T-helper 1 cell treated with Interleukin-12 subunit alpha and Interleukin-12 subunit beta and Interleukin-4 antibody, amounts not matched to agents 30 ng/mL and 1 ng/mL, for 36 hours (primary cell): ENCODE measurements around the gene SGK1. TPM values are rescaled to one million over a fixed set of nuclear protein-coding genes. Genes with fewer than 3 reads are reported as not detected.
"Not testable (repeated sequence)": the region's sequence is repeated elsewhere in the genome, so short reads cannot be mapped to it uniquely, and the experiment has no call there.

Source experiments
- intact Hi-C: fragments of 100-400 bp; cut with micrococcal nuclease; formaldehyde crosslinking; loops from one replicate; pipeline ENCODE4 v1.15.1; 2024
- total RNA-seq: library from RNA; stranded (reverse); gene quantifications from 2 replicates; pipeline ENCODE4 v1.2.3, GENCODE V29; 2022

The SGK1 gene
- total RNA-seq, 1 donor from 2014 or later: 45.3 TPM

DNA sequence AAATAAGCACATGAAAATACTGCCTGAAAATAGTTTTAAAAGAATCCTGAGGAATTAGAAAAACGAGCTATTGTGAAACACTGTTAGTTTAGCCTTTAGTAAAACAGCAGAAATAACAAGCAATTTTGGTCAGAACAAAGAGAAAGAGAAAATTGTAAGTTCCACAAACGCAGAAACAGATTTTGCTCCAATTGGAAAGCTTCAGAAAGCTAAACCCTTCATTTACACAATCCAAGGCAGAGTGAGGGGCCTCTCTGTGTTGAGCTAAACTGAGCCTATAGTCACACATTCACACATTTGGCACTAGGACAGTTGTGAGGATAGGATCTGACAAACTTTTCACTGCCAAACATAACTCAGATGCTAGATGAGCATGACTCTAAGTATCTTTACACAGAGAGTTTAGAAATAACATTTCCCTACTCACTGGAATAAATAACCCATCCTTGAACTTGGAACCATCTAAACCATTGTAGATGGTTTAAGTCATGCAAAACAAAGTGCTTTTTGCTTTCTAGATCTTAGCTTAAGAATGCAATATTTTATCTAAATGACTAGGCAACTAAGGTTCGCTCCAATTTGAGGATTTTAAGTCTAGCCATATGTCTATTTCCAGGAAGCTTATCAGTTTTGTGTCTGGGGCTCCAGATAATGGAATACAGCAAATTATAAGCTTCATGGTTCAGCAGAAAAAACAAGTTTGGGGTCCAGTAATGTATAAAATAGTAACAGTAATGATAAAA is 122.6 kb downstream of the SGK1 start:
- intact Hi-C loops: no loop called here

DNA sequence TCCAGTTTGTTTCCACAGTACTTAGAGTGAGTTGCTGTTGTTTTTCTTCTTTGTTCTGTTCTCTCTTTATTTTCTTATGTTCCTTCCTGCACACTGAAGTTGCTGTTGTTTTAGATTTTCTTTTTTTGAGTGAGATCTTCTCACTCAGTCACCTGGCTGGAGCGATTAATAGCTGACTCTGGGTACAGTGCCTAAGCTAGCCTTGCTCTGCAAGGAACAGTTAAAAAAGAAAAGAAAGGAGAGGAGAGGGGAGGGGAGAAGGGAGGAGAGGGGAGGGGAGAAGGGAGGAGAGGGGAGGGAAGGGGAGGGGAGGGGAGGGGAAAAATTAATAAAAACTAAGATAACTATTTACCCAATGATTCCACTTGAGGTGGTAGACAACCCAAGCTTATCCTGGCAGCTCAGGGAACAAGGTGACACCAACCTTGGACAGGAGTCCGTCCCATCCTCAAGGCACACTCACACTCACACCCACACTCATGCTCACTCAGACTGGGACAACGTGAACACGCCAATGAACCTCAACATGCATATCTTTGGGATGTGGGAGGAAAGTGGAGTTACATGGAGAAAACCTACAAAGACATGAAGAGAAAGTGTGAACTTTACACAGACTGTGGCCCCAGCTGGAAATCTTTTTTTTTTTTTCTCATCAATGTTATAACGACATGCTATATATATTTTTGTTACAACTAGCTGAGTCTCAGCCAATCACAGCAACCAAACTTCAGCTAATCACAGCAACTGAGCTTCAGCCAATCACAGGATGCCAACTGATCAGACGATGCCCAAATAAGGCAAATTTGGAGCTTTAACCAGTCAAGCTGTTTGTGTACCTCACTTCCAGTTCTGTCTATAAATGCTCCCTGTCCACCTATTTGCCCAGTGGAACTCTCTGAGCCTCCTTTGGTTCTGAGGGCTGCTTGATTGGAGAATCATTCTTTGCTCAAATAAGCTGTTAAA is 124.1 kb downstream of the SGK1 start:
- intact Hi-C loops: no loop called here

DNA sequence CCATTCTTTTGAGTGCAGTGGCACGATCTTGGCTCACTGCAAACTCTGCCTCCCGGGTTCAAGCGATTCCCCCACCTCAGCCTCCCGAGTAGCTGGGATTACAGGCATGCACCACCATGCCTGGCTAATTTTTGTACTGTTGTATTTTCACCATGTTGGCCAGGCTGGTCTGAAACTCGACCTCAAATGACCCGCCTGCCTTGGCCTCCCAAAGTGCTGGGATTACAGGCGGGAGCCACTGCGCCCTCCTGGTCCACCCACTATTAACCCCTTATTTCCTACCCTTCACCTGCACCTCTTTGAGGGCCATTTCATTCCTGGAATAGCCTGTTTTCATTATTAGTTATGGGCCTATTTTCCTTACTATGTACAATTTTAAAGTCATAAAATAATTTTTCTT is 125.3 kb downstream of the SGK1 start:
- intact Hi-C loops: not testable (repeated sequence)

DNA sequence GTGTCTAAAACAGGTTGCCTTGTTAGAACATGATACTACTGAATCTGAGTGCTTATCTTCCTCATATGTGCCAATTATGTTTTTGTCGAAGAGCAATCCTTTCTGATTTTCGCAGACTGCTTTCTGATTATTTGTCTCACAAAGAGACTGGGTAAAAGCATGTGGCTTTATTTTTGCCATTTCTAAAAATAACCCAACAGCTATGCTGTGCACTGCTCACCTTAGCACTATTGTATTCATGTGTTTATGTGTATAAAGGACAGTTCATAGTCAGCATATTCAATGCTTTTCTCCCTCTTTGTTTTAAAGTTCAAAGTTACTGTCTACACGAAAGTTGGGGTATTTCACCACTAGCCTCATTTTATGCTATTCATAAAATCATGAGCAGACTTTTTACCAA is 127.0 kb downstream of the SGK1 start:
- intact Hi-C loops: no loop called here

DNA sequence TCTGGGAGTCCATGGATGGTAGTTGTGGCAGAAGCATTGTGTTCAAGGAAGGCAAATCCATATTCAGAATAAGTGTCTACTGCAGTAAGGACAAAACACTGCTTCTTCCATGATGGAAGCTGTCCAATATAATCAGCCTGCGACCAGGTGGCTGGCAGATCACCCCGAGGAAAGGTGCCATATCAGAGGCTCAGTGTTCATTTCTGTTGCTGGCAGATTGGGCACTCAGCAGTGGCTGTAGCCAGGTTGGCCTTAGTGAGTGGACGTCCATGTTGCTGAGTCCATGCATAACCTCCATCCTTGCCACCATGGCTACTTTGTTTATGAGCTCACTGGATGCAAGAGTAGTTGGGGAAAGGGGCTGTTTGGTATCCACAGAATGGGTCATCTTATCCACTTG is 130.2 kb downstream of the SGK1 start:
- intact Hi-C loops: no loop called here

DNA sequence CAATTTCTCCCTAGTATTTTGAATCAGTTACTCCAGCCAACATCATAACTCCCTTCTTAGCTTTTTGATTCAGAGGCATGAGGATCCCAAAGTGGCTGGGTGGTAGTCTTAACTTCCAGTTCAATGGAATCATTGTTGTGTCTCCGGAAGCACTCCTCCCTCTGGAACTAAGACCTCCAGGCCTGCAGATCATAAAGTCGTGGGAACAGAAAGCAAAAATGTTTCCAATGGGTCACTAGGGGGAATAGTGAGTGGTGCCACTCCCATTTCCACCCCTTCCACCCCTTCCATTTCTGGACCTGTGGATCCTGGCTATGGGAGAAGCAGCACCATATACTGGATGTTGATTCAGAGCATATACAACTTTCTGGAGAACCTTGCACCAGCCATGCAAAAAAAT is 130.8 kb downstream of the SGK1 start:
- intact Hi-C loops: no loop called here

DNA sequence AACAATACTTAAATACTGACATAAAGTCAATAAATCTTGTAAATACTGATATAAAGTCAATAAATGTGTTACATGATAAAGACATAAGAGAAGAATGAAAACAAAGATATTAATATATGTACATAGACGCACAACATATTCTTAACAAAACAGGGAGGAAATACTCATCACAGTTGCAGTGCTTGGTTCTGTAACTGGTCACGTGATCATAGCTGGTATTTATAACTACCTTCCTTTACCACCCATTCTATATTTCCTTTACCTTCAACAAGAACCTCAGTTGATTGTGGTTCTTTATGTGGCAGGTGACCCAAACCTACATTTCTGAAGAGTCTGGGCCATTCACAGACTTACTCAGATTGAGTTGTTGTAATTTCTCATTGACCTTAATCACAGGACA is 131.6 kb downstream of the SGK1 start:
- intact Hi-C loops: no loop called here

DNA sequence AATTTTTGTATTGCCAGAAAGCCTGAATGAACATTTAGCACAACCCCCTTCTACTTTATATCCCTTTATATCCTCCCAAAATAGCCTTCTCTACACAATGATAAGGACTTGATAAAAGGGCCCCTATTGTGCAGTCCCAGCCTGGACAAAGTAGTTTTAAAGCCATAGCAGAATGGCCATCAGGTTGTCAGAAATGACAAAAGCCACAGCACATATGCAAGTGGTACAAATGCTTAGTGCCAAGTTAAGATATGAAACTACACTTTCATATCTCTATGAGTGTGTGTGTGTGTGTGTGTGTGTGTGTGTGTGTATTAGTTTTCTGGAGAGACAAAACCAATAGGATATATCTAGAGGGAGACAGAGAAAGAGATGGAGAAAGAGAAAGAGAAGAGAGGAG is 132.6 kb downstream of the SGK1 start:
- intact Hi-C loops: no loop called here

DNA sequence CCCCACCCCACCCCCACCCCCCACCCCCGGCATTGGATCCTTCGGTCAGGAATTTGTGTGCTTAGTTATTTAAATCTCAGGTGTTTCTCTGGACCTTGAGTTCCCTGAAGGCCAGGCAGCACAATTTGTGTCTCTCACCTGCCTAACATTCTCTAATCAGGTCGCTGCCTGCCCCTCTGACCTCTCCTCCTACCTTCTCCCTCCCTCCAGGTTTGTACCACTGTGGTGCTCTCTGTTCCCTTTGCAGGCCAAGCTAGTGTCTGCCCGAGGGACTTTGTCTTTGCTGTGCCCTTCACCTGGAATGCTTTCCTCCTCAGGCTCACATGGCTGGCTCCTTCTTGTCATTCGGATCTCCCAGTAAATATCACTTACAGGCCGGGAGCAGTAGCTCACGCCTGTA is 134.1 kb downstream of the SGK1 start:
- intact Hi-C loops: no loop called here

DNA sequence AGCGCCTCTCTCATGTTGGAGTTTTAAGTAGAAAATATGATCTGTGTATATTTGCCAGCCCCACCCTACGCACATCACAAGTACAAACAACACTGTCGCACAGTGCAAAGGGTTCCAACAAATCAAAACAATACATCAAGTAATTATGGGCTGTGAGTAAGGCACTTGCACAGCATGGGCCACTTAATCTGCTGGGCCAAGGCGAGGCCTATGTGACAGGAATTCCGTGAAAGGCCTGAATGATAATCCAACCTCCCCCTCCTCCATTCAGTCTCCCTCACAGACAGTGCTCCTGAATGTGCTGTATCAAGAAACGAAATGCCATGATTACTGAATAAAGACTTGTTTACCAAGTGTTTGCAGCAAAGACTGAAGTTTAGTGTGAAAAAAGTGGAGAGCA is 135.4 kb downstream of the SGK1 start:
- intact Hi-C loops: no loop called here

DNA sequence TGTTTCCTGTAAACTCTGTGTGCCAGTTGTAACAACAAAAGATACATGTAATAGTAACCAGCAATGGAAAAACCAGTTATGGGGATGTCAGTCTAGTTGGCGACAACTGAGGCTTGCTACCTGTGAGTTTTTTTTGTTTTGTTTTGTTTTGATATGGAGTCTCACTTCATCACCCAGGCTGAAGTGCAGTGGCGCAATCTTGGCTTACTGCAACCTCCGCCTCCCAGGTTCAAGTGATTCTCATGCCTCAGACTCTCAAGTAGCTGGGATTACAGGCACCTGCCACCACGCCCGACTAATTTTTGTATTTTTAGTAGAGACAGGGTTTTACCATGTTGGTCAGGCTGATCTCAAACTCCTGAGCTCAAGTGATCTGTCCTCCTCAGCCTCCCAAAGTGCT is 136.2 kb downstream of the SGK1 start:
- intact Hi-C loops: not testable (repeated sequence)

DNA sequence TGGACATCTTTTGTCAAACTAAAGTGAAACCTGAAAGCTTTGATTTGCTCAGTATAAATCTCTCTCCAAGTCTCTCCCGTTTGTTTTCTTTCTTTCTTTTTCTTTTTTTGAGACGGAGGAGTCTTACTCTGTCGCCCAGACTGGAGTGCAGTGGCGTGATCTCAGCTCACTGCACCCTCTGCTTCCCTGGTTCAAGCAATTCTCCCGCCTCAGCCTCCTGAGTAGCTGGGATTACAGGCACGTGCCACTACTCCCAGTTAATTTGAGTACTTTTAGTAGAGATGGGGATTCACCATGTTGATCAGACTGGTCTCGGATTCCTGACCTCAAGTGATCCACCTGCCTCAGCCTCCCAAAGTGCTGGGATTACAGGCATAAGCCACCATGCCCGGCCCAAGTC is 136.7 kb downstream of the SGK1 start:
- intact Hi-C loops: not testable (repeated sequence)

DNA sequence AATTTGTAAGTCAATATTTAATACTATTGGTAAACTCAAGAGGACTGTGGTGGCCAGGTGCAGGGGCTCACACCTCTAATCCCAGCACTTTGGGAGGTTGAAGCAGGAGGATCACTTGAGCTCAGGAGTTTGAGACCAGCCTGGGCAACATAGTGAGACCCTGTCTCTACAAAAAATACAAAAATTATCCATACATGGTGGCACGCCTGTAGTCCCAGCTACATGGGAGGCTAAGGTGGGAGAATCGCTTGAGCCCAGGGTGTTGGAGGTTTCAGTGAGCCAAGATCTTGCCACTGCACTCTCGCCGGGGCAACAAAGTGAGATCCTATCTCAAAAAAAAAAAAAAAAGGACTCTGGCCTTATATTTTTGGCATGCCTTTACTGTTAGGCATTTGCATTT is 137.4 kb downstream of the SGK1 start:
- intact Hi-C loops: not testable (repeated sequence)

DNA sequence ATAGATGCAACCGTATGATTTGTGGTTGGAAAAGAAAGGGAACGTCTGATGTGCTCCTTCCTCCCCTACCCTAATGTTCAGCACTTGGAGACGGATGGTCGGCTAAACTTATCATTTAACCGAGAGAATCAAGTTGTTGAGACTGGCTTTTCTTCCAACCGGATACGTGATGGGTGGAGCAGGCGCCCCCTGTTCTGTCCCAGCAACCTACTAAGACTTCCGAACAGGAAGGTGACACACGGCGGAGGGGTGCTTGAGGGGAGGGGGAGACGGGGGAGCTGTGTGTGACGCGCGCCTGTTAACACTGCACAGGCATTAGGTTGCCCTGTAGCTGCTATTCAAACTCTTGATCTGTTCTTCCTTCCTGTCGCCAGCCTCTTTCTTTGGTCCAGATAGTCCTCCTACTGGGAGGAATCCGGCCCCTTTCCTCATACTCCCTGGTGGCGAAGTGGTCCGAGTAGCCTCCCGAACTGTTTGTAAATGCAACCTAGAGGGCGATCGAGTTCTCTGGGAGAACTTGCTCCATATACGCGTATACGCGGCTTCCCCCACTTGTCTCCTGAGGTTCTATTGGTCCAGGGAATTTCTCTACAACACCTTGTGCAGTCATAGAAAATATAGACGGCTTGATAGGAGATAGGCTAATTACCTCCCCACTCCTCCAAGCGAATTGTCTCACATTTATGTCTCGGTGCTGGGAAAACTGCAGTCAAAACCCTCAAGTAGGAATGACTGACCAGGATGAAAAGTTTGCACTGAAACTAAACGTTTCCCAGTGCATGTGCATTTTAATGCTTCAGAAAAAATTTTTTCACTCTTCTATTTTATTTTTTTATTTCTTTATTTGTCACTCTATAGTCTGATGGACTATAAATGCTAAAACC is 139.5 kb downstream of the SGK1 start:
- intact Hi-C loops: loop anchor here (1.0 to 5.0 kb wide), 7 partner anchors 58 to 1319 kb away; partner anchors contain the start of gene AHI1

DNA sequence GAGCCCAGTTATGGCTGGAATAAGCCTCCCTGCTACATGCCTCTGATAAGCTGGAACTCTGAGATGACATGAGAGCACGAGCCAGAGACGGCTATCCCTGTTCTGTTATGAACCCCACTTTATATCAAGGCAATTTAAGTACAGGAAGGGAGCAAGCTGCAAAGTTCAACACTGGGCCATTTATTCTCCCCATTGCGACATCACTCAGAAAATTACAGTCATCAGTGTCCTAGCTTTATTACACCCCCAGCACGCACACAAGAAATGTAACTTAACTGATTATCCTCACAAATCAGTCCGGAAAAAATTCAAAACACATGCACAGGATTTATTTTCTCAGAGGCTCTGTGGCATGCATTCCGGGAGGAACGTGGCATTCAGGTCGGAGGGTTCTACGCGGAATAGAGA is 140.2 kb downstream of the SGK1 start:
- intact Hi-C loops: loop anchor here (1.0 to 5.0 kb wide), 7 partner anchors 59 to 1320 kb away; partner anchors contain the start of gene AHI1

DNA sequence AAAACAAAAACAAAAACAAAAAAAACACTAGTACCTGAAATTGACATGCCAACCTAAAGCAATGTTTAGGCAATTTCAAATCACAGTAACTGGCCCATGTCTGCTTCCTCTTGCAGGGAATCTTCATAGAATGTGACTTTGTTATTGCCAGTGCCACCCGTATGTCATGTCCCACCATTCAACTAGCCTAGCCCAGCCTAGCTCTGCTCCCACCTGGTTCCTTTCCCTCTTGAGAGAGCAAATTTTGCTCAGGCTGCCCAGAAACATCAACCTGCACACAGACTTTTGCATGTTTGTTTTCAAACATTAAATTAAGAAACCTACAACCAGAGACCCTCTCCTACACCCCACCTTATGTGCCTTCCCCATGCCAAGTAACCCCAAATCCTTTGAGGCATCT is 140.7 kb downstream of the SGK1 start:
- intact Hi-C loops: loop anchor here (5.0 kb wide), 1 partner anchor 1320 kb away; the partner anchor contains the start of gene AHI1

DNA sequence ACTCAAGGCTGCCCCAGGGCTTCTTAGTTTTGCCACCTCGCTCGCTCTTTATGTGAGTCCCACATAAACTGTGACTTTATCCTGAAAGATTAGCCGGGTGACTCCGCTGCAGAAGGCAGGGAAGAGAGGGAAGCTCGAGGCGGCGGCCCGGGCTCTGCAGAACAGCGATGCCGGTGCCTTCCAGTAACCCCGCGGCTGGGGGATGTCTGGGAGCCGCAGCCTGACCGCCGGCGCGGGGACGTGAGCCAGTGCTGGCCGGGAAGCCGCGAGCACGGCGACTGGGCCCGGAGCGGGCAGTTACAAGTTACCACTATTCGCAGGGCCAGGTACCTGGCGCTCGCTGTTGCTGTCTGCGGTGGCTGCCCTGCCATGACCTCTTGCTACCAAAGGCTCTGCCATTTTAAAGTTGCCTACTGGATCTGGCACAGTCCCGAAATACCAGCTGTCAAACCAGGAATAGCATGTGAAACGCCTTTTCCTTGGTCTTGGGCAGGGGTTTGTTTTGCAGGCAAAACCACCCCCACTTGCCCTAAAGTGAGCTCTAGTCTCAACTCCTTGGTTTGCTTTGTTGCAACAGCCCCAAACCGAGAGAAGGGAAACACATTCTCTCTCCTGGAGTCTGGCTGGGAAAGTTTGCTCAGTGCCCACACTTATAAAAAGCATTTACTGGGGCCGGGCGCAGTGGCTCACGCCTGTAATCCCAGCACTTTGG is 141.5 kb downstream of the SGK1 start:
- intact Hi-C loops: loop anchor here (5.0 kb wide), 1 partner anchor 1321 kb away; the partner anchor contains the start of gene AHI1

DNA sequence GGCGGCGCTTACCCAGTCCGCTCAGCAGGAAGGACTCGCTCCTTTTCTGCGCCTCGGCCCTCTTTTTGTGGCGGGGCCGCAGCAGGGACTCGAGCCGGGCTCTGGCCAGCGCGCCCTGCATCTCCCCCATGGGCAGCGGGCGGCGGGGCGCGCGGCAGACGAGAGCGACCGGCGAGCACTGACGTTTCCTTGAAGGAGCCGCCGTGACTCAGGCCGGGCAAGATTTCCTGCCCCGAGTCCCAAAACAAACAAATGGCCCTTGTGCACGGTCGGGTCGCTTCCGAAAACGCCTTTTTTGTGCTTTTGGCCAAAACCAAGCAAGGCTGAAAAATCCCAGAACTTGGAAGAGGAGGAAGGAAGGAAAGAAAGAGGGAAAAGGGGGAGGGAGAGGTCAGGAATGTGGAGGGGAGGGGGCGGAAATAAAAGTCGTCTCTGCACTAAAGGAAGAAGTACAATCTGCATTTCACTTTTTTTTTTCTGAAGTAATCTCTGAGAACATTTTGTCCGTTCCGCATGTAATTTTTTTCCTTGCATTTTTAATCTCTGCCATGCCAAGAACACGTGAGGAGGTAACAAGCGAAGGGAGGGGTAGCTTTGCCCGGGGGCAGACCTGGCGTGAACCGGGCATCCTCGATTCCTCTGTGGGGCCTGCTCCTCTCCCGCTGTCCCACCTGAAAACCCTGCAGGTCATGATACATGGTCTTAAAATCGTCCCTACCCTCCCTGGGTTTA is 142.2 kb downstream of the SGK1 start:
- intact Hi-C loops: loop anchor here (2.0 to 5.0 kb wide), 7 partner anchors 101 to 1363 kb away; partner anchors contain the start of genes AHI1, HBS1L and TBPL1

DNA sequence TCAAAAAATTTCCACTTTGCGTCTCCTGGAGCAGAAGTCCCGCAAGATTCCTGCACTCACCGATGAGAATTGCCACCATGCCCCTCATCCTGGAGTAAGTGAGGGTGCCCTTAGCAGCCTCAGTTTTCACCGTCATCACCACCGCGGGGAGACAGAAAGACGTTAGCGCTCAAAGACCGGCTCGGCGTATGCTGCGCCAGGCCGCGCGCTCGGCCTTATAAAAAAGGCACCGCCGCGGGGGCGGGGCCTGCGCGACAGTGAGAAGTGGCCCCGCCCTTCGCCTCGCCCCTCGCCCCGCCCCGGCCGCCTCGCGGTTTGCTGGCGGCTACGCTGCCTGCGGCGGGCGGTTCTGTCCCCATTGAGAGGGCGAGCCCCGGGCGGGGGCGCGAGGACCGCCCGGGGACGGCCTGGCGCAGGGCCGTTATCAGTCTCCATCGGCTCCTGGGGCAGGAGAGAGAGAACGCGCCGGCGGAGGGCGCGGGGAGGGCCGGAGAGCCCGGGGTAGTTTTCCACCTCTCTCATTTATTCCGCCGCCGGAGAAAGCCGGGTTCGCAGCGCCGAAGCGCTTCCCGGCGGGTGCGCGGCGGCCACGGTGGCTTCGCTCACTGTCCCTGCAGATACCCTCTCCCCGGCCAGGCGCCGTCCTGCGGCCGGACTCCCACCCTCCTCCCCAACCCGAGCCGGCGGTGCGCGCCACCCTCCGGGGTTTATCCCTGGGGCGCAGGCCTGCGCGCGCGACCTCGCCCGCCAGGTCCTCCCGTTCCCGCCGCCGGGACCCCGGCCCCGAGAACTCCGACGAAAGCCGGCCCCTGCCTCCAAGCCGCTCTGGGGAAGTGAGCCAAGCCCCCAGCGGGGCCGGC is 143.0 kb downstream of the SGK1 start:
- intact Hi-C loops: loop anchor here (1.0 to 5.0 kb wide), 22 partner anchors 19 to 1663 kb away; partner anchors contain the start of genes AHI1, HBS1L, SGK1 and STX7
